Activated T-helper 9 cell treated with anti-CD3 and anti-CD28 coated beads, Interleukin-2, amount 50 U/mL, for 16 hours (primary cell): Measurements from ENCODE around the gene SRRM5.
"Not testable (repeated sequence)": the region's sequence is repeated elsewhere in the genome, so short reads cannot be mapped to it uniquely, and the experiment has no call there.

Source experiments
- DNase-seq: peaks from one replicate; pipeline ENCODE4 v3.0.0-alpha.2; 2020; ENCODE audit warnings: low read depth

SRRM5 gene, protein sequence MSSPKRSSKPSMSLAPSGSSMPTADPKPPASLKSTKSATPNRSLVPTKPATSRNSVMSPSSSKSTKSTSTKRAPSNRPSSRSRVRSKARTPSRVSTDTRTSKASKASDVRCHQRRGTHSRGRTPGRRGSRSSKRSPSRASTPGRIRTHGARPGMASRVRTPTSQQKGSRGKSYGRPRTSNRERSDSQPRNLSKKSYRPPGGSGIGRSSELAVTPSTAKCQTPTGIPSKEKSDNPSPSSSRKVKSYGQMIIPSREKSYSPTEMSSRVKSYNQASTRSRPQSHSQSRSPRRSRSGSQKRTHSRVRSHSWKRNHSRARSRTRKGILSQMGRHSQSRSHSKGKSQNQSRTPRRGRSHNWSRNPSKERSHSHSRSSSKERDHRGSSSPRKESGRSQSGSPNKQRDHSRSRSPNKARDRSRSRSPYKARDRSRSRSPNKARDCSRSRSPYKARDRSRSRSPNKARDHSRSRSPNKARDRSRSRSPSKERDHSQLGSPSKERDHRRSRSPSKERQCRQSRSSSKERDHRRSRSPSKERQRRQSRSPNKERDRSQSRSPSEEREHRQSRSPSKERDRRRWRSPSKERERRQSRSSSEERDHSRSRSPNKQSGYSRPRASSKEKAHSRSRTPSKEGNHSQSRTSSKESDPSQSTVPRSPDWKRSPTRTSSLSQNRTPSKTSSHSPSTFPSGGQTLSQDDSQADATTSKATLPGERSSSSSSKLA

DNA sequence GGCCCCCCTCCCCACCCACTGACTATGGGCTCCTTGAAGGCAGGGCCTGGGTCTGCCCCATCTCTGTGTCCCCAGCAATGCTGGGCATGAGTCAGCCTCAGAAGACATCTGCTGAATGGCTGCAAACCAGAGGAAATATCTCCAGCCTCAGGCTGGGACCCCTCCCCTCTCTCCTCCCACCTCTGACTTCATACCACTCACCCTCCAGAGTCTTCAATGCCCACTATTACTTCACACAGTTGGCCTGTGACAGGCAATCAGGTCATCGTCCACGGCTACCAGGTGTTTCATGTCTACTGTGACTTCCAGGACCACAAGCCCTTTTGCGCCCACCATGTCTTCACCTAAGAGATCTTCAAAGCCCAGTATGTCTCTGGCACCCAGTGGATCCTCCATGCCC lies at the start of gene SRRM5:
SRRM5 (plus strand) TSS at position 301 of the 400 bp plus-strand sequence; CDS start at position 335, 34 bp downstream.
- DNase-seq = no peak

DNA sequence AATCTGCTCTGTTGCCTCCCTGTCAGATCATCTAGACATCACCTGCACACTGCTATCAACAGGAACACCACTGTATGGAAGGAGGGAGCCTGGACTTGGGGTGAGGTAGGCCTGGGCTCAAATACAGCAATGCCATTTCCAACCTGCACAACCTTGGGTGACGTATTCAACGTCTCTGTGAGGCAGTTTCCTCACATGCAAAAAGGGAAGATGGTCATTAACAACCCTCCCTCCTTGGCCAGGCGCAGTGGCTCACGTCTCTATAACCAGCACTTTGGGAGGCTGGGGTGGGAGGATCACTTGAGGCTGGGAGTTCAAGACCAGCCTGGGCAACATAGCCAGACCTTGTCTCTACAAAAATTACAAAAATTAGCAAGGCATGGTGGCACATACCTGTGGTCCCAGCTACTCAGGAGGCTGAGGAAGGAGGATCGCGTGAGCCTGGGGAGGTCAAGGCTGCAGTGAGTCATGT lies 49.6 kb upstream of the SRRM5 start:
- no peak for DNase-seq

DNA sequence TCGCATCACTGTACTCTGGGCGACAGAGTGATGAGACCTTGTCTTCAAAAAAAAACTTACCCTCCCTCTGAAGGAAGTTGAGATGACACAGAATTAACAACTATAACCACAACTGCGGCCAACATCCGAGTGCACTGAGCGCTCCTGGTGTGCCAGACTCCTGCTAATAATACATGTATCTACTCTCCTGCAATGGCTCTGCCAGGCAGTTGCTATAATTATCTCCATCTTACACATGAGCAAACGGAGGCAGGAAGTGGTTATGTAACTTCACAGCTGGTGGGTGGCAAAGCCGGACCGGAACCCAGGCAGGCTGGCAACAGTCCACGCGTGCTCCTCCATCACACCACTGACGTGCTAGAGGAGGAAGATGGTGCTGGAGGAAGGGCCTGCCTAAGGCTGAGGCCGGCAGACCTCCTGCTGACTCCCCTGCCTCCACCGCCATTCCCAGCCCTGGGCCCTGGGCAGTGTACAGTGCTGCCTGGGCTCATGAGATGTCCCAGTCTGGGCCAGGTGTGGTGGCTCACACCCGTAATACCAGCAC lies 49.1 kb upstream of the SRRM5 start:
- DNase-seq = peak; percentile 58

DNA sequence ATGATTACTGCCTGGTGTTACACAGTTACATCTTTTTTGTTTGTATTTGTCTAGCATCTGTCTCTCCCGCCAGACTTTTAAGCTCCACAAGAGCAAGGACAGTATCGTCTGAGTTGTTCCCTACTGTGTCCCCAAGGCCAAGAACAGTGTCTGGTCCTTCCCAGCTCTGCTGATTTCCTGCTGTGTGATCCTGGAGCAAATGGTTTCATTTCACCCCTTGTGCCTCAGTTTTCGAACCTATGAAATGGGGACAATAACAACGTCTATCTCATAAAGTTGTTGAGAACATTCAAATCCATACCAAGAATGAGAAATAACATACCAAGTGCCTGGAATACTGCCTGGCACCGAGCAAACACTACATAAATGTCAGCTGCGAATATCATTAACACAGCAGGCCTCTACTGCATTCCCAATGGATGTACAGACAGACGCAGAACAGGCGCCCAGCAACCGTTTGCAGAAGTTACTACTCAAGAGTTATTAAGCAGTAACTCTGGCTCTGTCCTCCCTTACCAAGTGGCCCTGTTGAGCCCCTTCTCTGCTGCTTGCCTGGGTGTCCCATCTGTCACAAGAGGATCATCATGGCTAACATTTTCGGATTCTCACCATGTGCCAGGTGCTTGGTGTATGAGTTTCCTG lies 48.0 kb upstream of the SRRM5 start:
- DNase-seq = no peak

DNA sequence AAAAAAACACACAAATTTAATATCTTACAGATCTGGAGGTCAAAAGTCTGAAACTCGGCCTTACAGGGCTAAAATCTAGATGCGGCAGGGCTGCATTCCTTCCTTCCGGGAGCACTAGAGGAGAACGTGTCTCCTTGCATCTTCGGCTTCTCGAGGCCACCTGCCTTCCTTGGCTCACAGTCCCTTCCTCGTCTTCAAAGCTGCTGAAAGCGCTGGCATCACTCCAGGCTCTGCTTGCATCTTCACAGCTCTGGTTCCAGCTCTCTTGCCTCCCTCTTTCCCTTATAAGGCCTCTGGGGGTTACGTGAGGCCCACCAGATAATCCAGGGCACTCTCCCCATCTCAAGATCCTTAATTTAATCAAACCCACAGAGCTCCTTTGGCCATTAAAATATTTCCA lies 47.1 kb upstream of the SRRM5 start:
- no peak for DNase-seq

DNA sequence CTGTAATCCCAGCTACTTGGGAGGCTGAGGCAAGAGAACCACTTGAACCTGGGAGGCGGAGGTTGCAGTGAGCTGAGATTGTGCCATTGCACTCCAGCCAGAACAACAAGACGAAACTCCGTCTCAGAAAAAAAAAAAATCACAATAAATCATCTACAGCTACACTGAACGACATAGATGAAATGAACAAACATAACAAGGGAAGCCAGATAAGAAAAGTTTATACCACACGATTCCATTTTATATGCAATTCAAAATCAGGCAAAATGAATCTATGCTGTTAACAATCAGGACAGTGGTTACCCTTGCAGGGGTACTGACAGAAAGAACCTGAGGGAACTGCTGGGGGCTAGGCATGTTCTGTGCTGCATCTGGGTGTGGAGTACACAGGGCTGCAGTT lies 42.2 kb upstream of the SRRM5 start:
- DNase-seq = no peak

DNA sequence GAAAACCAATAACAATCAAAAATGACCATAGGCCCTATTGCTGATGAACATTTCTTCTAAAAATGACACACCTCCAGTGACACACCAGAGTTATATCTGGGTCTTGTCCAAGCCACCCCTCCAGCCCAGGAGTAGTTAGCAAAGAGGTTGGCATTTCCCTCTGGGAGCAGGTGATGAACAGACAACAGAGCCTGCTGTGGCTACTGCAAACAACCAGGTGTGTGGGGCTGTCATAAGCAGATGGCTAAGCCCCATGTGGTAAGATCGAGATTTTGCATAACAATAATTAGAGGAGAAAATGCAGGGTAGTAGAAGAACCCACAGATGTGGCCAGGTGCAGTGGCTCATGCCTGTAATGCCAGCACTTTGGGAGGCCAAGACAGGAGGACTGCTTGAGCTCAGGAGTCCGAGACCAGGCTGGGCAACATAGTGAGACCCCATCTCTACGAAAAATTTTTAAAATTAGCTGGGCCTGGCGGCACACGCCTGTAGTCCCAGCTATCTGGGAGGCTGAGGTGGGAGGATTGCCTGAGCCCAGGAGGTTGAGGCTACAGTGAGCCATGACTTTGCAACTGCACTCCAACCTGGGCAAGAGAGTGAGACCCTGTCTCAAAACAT lies 41.6 kb upstream of the SRRM5 start:
- no peak for DNase-seq

DNA sequence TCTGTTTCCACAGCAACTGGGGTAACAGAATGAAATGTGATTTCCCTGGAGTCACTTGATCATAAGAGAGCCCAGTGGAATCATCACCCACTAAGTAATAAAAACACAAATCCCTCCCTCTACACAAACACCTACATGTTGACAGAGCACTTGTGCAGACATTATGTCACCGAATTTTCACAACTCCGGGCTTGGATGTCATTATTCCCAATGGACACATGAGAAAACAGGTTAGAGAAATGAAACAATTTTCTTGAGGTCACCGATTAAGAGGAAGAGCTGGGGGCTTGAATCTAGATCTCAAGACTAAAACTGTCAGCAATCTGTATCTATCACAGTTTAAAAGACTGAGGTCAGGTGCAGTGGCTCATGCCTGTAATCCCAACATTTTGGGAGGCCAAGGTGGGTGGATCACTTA lies 39.7 kb upstream of the SRRM5 start:
- no peak for DNase-seq

DNA sequence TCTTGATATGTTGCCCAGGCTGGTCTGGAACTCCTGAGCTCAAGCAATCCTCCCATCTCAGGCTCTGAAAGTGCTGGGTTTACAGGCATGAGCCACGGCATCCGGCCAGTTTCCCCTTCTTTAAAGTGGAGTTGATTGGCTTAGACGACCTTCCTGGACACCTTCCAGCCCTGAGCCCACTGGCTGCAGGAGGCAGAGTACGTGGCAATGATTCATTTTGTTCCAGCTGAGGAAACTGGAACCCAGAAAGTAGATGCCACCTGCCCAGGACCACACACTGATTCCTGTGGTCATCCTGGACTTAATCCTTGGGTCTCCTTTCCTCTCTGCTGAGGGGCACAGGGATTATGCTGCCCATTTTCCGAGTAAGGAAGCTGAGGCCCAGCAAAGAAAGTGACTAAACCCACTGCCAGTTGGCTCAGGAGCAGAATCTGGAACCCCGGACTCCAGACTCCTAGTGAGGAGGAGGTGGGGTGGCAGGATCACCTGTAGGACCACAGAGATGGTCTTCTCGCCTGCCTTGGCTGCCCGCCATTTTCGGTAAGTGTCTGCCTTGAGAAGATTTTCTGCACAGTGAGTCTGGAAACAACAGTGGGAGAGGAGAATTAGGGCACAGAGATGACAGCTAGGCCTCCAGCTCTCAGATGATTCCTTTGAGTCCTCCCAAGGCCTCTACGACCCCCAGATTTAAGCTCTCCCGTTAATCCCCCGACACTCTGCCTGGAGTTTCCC lies 37.3 kb upstream of the SRRM5 start:
- no peak for DNase-seq

DNA sequence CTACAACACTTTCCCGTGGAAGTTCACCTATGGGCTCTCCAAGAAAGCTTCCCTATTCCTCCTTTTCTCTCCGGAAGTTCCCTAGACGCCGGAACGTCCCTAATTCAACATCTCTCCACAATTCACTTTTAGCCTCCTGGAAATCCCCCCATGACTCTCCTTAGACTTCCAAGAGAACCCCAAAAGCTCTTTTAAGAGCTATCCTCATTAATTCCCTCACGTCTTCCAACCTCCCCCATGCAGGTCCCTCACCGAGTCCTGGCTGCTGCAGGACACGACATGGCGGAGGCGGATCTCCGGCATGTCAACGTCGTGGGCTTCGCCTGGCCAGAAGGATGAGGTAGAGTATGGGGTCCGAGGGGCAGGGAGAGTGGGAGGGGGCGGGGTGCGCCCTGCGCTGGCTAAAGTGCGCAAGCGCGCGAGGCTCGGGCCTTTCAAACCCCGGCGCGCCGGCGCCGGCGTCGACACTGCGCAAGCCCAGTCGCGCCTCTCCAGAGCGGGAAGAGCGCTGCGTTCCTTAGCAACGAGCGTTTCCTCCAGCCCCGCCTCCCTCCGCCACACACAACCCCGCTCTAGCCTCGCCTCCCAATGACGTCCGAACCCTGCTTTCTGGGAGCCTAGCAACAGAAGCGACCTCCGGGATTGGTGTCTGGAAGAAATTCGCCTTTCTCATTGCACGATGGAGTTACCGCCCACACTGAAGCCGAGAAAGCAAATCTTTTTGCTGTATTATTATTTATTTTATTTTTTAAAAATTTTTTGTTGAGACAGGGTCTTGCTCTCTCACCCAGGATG lies 36.5 kb upstream of the SRRM5 start, which contains the start of the genes PINLYP and XRCC1:
PINLYP (plus strand) TSS at position 646 of the 795 bp plus-strand sequence. CDS start 1,391 bp downstream, outside the sequence.
XRCC1 (minus strand) TSS at position 372 of the 795 bp plus-strand sequence; CDS start at position 303, 69 bp downstream.
- DNase-seq = peak; percentile 92

DNA sequence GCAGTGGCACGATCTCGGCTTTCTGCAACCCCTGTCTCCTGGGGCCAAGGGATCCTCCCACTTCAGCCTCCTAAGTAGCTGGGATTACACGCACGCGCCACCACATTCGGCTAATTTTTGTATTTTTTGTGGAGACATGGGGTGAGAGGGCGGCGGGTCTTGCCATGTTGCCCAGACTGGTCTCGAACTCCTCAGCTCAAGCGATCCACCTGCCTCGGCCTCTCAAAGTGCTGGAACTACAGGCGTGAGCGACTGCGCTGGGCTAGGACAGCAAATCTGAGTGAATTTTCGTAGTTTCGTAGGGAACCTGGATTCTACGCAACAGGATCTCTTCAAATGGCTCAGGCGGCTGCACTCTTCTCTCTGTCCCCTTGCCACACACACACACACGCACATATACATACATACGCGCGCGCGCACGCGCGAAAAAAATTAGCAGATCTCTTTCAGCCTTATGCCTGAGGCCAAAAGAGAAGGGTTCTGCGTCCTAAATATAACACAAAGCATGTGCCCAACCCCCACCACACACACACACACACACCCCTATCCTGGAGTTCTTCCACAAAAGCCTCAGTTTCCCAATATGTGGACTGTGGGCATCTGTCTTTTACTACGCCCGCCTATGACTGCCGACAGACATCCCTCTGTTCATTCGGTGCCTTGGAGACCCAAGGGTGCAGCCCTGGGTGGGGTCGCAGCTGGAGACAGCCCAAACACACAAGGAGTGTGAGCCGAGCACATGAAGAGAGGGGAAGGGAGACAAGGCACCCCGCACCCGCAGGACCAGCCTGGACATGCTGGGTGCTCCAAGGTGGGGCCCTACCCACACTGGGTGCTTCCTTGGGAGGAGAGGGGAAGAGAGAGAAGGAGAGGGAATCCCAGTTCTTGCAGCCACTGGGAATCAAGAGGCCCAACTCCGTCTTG lies 35.7 kb upstream of the SRRM5 start:
- no peak for DNase-seq

DNA sequence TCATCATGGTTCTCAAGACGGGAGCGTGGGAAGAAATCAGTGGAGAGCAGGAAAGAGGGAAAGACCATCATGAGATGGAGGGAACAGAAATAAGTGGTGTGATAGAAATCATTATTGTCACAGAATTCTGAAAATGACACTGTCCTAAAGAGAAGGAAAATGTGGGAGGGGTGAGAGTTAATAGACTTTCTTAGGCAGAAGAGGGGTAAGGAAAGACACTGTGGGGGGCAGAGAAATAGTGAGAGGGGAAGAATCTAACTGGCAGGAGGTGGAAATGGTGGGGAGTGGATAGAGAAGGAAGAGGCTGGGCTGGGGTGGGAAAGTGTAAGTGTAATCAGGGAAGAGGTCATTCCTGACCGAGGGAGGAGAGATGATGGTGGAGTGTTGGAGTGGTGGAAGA lies 33.1 kb upstream of the SRRM5 start:
- DNase-seq = no peak

DNA sequence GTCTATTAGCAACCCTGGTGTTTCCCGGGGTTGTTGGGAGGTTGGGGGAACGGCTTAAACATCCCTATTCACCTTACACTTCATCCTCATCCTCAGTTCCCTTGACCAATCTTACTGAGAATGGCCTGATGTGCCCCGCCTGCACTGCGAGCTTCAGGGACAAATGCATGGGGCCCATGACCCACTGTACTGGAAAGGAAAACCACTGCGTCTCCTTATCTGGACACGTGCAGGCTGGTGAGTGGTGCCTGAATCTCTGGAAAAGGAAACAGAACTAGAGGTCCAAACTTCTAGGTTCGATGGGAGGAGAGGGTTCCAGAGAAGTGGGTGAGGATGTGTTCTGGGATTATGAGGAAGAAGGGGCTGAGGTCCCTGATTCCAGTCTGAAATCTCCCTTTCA lies 30.4 kb upstream of the SRRM5 start:
- no peak for DNase-seq

DNA sequence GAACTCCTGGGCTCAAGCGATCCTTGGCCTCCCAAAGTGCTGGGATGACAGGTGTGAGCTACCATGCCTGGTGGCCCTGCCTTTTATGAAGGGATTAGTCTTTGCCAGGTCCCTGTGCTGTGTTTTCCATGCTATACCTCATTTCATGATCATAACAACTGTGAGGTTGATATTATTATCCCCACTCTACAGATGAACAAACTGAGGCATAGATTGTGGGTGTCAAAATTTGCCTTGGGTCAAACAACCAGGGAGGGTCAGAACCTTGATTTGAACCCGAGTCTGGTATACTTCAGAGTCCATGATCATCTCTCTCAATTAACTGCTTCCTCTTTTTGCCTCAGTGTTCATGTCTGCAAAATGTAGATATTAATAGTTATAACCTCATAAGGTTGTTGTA lies 29.4 kb upstream of the SRRM5 start:
- no peak for DNase-seq

DNA sequence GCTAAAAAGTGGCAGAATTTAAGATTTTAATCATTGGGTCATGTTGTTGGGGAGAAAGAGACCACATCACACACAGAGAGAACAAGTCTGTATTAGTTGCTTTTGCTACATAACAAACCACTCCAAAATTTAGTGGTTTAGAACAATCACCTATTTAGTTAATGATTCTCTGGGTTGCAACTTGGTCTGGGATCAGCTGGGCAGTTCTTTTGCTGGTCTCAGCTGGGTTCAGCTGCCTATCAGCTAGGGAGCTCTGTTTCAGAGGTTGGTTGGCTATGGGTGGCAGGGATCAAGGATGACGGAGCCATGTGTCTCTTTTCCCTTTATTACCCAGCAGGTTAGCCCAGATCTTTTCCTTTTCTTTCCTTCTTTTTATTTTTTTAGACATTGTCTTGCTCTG lies 27.4 kb upstream of the SRRM5 start:
- no peak for DNase-seq

DNA sequence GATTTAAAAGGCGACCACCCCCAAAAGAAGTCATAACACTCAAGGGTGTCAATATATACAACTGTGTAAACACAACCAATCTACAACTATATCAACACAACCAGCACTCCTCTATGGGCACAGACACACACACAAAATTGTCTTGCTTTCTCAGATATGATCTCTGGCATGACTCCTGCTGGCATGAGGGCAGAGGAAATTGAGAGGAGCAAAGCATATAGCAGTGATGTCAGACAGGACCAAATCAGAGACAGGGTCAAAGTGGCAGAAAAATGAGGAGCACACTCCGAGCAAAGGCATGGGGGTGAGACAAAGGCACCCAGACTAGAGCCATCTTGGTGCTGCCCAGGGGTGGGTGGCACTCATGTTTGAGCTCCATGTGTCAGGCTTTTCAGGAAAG lies 25.5 kb upstream of the SRRM5 start:
- DNase-seq = no peak

DNA sequence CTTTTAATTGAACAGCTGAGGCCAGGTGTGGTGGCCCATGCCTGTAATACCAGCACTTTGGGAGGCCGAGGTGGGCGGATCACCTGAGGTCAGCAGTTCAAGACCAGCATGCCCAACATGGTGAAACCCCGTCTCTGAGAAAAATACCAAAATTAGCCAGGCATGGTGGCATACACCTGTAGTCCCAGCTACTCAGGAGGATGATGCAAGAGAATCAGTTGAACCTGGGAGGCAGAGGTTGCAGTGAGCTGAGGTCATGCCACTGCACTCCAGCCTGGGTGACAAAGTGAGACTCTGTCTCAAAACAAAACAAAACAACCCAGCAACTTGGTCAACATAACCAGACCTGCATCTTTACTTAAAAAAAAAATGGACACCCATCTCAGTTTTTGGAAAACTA lies 24.9 kb upstream of the SRRM5 start:
- DNase-seq = not testable (repeated sequence)

DNA sequence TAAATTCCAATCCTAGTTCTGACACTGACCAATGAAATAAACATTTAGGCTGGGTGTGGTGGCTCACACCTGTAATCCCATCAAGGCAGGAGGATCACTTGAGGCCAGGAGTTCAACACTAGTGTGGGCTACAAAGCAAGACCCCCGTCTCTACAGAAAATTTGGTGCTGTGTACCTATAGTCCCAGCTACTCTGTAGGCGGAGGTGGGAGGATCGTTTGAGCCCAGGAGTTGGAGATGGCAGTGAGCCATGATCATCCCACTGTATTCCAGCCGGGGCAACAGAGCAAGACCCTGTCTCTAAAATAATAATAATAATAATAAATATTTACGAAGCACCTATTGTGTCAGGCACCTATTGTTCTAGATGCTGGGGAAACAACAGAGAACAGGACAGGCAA lies 22.6 kb upstream of the SRRM5 start:
- no peak for DNase-seq

DNA sequence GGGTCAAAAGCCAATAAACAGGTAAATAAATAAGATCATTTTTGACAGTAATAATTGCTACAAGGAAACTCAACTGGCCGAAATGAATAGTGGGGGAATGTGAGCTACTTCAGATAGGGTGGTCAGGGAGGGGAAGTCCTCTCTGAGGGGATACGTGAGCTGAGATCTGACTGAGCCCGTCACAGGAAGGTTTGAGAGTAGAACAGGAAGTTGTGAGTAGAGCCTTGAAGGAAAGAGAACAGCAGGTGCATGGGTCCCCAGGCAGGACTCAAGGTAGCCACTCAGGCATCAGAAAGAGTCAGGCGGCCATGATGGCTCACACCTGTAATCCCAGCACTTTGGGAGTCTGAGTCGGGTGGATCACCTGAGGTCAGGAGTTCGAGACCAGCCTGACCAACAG lies 22.2 kb upstream of the SRRM5 start:
- DNase-seq = no peak
